Measurements from ENCODE around the gene TMEM178B. TPM values are rescaled to one million over a fixed set of nuclear protein-coding genes. Genes with fewer than 3 reads are reported as not detected.

The TMEM178B gene
- under 0.01 and 0.11 TPM in 2 replicates for total RNA-seq

GRCh38 chr7:141073641-141074161 lies at the start of gene TMEM178B:
TSS of gene TMEM178B (plus strand) at chr7:141074064.

Small RNA genes within 50 kb of the gene (small RNA-seq; reads per million reads assigned to genes)
- not detected for gene AC006362.1
- not detected for gene RNU4-74P

Other genes starting within 250 kb of the TMEM178B start
- gene BRAF, start 149.1 kb upstream of the TMEM178B start, total RNA-seq: 34.9 and 35.7 TPM in 2 replicates
- 34.4 and 41.2 TPM in 2 replicates for gene MRPS33, start 59.1 kb upstream of the TMEM178B start, total RNA-seq